ENCODE results near the gene SNX10. TPM values are rescaled to one million over a fixed set of nuclear protein-coding genes. Genes with fewer than 3 reads are reported as not detected.

SNX10 gene
- total RNA-seq, 3 donors from 2014 or later (not counting 1 experiment from before 2014, with no cell fraction given) = 17.2 to 26.8 (median 21.3) TPM

DNA sequence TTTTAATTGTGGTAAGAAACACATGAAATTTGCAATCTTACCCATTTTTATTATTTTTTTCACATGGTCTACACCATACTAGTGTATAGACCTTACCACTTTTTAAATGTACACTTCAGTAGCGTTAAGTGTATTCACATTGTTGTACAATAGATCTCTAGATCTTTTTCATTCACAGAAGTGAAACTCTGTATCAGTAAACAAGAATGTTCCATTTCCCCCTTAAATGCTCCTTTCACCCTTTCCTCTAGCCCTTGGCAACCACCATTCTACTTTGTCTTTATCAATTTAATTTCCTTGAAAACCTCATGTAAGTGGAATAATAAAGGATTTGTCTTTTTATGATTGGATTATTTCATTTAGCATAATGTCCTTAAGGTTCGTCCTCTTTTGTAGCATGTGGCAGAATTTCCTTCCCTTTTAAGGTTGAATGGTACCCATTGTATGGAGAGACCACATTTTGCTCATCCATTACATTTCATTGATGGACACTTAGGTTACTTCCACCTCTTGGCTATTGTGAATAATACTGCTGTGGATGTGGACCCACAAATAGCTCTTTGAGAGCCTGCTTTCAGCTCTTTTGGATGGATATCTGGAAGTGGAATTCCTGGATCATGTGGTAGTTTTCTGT, 45.7 kb downstream of the SNX10 start:
- peaks cover 23% of the 10 kb centered on the region for H3K4me1 ChIP-seq (ENCODE audit: control insufficient read depth, insufficient read depth, low read length)
- Mint-ChIP-seq H3K9me3 (no peaks in the 10 kb centered on the region), H3K27me3 (ENCODE audit: low read depth in 2 of 2) (no peaks in the 10 kb centered on the region), H3K4me3 (no peak overlapping the region), H3K27ac (no peak overlapping the region), H3K36me3 (no peaks in the 10 kb centered on the region), H3K4me1 (peaks cover 40 to 46% of the 10 kb centered on the region in 2 donors)
- 74% methylated on average over 1 of the region's 2 CpGs for WGBS (ENCODE audit: insufficient coverage)
- intact Hi-C loops (cut with micrococcal nuclease) = no loop called here
- no peak overlapping the region for H3K27ac ChIP-seq (ENCODE audit: low read length)
- H3K4me3 ChIP-seq (ENCODE audit: low read length) = no peak overlapping the region
- TF ChIP-seq, protein P1, sequence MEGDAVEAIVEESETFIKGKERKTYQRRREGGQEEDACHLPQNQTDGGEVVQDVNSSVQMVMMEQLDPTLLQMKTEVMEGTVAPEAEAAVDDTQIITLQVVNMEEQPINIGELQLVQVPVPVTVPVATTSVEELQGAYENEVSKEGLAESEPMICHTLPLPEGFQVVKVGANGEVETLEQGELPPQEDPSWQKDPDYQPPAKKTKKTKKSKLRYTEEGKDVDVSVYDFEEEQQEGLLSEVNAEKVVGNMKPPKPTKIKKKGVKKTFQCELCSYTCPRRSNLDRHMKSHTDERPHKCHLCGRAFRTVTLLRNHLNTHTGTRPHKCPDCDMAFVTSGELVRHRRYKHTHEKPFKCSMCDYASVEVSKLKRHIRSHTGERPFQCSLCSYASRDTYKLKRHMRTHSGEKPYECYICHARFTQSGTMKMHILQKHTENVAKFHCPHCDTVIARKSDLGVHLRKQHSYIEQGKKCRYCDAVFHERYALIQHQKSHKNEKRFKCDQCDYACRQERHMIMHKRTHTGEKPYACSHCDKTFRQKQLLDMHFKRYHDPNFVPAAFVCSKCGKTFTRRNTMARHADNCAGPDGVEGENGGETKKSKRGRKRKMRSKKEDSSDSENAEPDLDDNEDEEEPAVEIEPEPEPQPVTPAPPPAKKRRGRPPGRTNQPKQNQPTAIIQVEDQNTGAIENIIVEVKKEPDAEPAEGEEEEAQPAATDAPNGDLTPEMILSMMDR (IDR thresholded peaks at IDR 0.05) = no peak
- no peaks in the 10 kb centered on the region for H3K9me3 ChIP-seq (ENCODE audit: control insufficient read depth, insufficient read depth, low read length)
- DNase-seq = no peak
- peaks cover 2% of the 10 kb centered on the region for H3K36me3 ChIP-seq (ENCODE audit: control insufficient read depth, insufficient read depth, low read length)
- H3K27me3 ChIP-seq (ENCODE audit: control insufficient read depth, insufficient read depth, low read length) = no peaks in the 10 kb centered on the region
- ATAC-seq = no peak

DNA sequence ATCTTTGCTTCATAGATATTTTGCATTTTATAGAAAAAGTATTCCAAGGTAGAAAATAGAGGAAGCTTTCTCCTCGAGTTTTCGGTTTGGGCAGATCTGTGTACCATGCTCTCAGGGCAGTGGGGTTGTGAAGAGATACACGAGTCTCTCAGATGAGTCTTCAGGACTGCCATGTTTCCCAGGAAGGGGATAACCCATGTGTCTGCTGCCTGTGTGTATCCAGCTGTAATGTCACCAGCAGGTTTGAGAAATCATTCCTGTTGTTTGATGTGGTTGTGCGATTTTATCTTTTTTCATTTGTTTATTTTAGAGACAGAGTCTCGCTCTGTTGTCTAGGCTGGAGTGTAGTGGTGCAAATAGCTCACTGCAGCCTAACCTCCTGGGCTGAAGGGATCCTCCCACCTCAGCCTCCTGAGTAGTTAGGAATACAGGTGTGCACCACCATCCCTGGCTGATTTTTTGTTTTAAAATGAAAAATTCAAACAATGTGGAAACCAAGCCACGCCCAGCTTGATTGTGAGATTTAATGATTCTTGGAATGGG, 48.9 kb downstream of the SNX10 start:
- intact Hi-C loops (cut with micrococcal nuclease) = no loop called here
- Histone ChIP-seq H3K4me3 (ENCODE audit: low read length) (no peak overlapping the region), H3K27ac (ENCODE audit: low read length) (no peak overlapping the region), H3K4me1 (ENCODE audit: control insufficient read depth, insufficient read depth, low read length) (peaks cover 13% of the 10 kb centered on the region), H3K36me3 (ENCODE audit: control insufficient read depth, insufficient read depth, low read length) (peaks cover 6% of the 10 kb centered on the region), H3K27me3 (ENCODE audit: control insufficient read depth, insufficient read depth, low read length) (no peaks in the 10 kb centered on the region), H3K9me3 (ENCODE audit: control insufficient read depth, insufficient read depth, low read length) (no peaks in the 10 kb centered on the region)
- TF ChIP-seq, protein P1 (IDR thresholded peaks at IDR 0.05) = no peak
- ATAC-seq = no peak
- DNase-seq = no peak
- Mint-ChIP-seq H3K36me3 (no peaks in the 10 kb centered on the region), H3K27me3 (ENCODE audit: low read depth in 2 of 2) (no peaks in the 10 kb centered on the region), H3K4me1 (peaks cover 29 to 40% of the 10 kb centered on the region in 2 donors), H3K27ac (no peak overlapping the region), H3K9me3 (no peaks in the 10 kb centered on the region), H3K4me3 (no peak overlapping the region)
- 84% methylated on average over 6 of the region's 6 CpGs for WGBS (ENCODE audit: insufficient coverage)

DNA sequence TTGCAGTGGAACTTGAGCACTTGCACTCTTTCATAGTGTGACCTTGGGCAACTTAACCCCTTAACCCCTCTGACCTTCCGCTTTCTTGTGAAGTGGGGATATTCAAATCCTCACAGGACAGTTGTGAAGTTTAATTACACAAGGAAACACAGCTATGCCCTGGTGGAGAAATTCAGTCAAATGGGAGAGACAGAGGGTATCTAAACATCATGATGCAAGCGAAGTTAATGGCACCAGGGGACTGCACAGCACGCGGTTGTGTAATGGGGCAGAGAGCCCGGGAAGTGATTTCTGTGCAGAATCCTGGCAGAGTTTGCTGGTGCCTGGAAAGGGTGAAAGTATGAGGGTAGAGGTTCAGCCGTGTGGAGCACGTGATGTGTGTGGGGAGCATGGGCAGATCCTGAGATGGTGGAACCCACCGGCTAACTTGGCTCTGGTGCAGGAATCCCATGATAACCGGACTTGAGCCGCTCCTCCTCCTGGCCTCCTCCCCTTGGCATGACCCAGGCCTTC, 51.7 kb downstream of the SNX10 start:
- H3K36me3 ChIP-seq (ENCODE audit: control insufficient read depth, insufficient read depth, low read length) = peaks cover 25% of the 10 kb centered on the region
- H3K4me3 ChIP-seq (ENCODE audit: low read length) = no peak overlapping the region
- H3K36me3 Mint-ChIP-seq = no peaks in the 10 kb centered on the region

More for the DNA sequence above, 51.7 kb downstream of the SNX10 start:
- H3K4me1 Mint-ChIP-seq = peaks cover 15 to 27% of the 10 kb centered on the region in 2 donors
- Histone ChIP-seq H3K4me1 (ENCODE audit: control insufficient read depth, insufficient read depth, low read length) (peaks cover 3% of the 10 kb centered on the region), H3K9me3 (ENCODE audit: control insufficient read depth, insufficient read depth, low read length) (no peaks in the 10 kb centered on the region), H3K27ac (ENCODE audit: low read length) (no peak overlapping the region), H3K27me3 (ENCODE audit: control insufficient read depth, insufficient read depth, low read length) (no peaks in the 10 kb centered on the region)
- H3K9me3 Mint-ChIP-seq = no peaks in the 10 kb centered on the region
- ATAC-seq (no peak), DNase-seq (no peak)
- TF ChIP-seq, protein P1 (IDR thresholded peaks at IDR 0.05) = no peak
- no peak overlapping the region for H3K4me3 Mint-ChIP-seq
- 96% methylated on average over 10 of the region's 10 CpGs for WGBS (ENCODE audit: insufficient coverage)
- intact Hi-C loops (cut with micrococcal nuclease) = no loop called here
- no peaks in the 10 kb centered on the region for H3K27me3 Mint-ChIP-seq (ENCODE audit: low read depth in 2 of 2)
- no peak overlapping the region for H3K27ac Mint-ChIP-seq
